OCI-LY1 (cell line): ENCODE results near the gene C14orf39.

Experiments used
- H2AFZ ChIP-seq: fragments of 200-600 bp; sonication (generic), shearing (Covaris generic); 2 replicates; pipeline ENCODE4 v1.6.0; 2014; ENCODE audit warnings: antibody characterized with exemption, mild to moderate bottlenecking, low read length
- H3F3A ChIP-seq: fragments of 200-600 bp; sonication (generic), shearing (Covaris generic); 2 replicates; pipeline ENCODE4 v1.6.0; 2014; ENCODE audit warnings: mild to moderate bottlenecking, antibody characterized with exemption, low read length, moderate library complexity; ENCODE audit not compliant: insufficient read depth
- H3K27ac ChIP-seq: fragments of 200-600 bp; sonication (generic); 2 replicates; pipeline ENCODE4 v1.5.1; 2014; ENCODE audit warnings: low read length, mixed run types, mild to moderate bottlenecking, low read depth; ENCODE audit not compliant: poor library complexity, severe bottlenecking
- H3K27me3 ChIP-seq: fragments of 200-600 bp; sonication (generic); 2 replicates; pipeline ENCODE4 v1.6.0; 2014; ENCODE audit warnings: antibody characterized with exemption, mild to moderate bottlenecking, low read length, moderate library complexity; ENCODE audit not compliant: insufficient read depth
- H3K36me3 ChIP-seq: fragments of 200-600 bp; sonication (generic); 2 replicates; pipeline ENCODE4 v1.6.1; 2014; ENCODE audit warnings: mild to moderate bottlenecking, antibody characterized with exemption, low read length, moderate library complexity, mixed read lengths; ENCODE audit not compliant: insufficient read depth
- H3K4me1 ChIP-seq: fragments of 200-600 bp; sonication (generic); 2 replicates; pipeline ENCODE4 v1.5.1; 2014; ENCODE audit warnings: mild to moderate bottlenecking, low read length, moderate library complexity; ENCODE audit not compliant: insufficient read depth, severe bottlenecking
- H3K4me2 ChIP-seq: fragments of 200-600 bp; sonication (generic), shearing (Covaris generic); 2 replicates; pipeline ENCODE4 v1.6.1; 2014; ENCODE audit warnings: low read length
- H3K4me3 ChIP-seq: fragments of 200-600 bp; sonication (generic); 2 replicates; pipeline ENCODE4 v1.5.1; 2014; ENCODE audit warnings: low read length, low read depth, mild to moderate bottlenecking, mixed read lengths; ENCODE audit not compliant: poor library complexity, severe bottlenecking
- H3K79me2 ChIP-seq: fragments of 200-600 bp; shearing (Covaris generic); 2 replicates; pipeline ENCODE4 v1.6.1; 2016; ENCODE audit warnings: mixed run types, low read length, mixed read lengths; ENCODE audit not compliant: insufficient read depth
- H3K9ac ChIP-seq: fragments of 200-600 bp; sonication (generic), shearing (Covaris generic); 2 replicates; pipeline ENCODE4 v1.6.1; 2014; ENCODE audit warnings: mild to moderate bottlenecking, low read length, mixed read lengths
- H3K9me2 ChIP-seq: fragments of 200-600 bp; sonication (generic), shearing (Covaris generic); 2 replicates; pipeline ENCODE4 v1.6.1; 2014; ENCODE audit warnings: low read depth, mild to moderate bottlenecking, low read length, mixed read lengths
- H3K9me3 ChIP-seq: fragments of 200-600 bp; shearing (Covaris generic); 2 replicates; pipeline ENCODE4 v1.6.1; 2014; ENCODE audit warnings: low read length, mixed read lengths
- H4K20me1 ChIP-seq: fragments of 200-600 bp; sonication (generic), shearing (Covaris generic); 2 replicates; pipeline ENCODE4 v1.6.0; 2016; ENCODE audit warnings: mild to moderate bottlenecking, low read length; ENCODE audit not compliant: insufficient read depth
- EZH2 ChIP-seq: fragments of 200-600 bp; sonication (generic), shearing (Covaris generic); IDR thresholded peaks from 2 replicates; pipeline ENCODE4 v1.8.0; 2017; ENCODE audit warnings: borderline replicate concordance, mixed run types, mild to moderate bottlenecking, antibody characterized with exemption, low read length, moderate library complexity, mixed read lengths
- TF ChIP-seq, protein P1 (sequence below): fragments of 200-600 bp; sonication (generic), shearing (Covaris generic); IDR thresholded peaks from 2 replicates; pipeline ENCODE4 v1.5.1; 2017; ENCODE audit warnings: mild to moderate bottlenecking, antibody characterized with exemption, low read length, moderate library complexity, mixed read lengths

C14orf39 gene

DNA sequence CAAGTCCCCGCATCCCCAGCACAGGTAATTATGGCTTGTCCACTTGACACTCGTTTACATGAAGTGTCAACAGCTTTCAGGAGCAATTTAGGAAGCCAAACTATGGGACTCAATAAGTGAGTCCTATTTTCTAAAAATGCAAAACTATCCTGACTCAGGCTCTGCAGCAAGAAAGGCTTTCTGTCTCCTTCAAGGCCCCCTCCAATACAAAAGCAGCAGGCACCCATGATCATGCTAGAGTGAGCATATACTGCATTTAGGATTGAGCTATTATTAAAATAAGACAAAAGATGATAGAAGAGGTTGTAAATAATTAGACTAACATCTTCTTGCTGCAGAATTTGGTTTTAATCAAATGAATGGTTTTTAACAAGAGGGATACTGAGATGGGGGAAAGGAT, 26.3 kb upstream of the C14orf39 start:
- H3K27me3 ChIP-seq, result no peaks in the 10 kb centered on the region
- TF ChIP-seq, protein P1, sequence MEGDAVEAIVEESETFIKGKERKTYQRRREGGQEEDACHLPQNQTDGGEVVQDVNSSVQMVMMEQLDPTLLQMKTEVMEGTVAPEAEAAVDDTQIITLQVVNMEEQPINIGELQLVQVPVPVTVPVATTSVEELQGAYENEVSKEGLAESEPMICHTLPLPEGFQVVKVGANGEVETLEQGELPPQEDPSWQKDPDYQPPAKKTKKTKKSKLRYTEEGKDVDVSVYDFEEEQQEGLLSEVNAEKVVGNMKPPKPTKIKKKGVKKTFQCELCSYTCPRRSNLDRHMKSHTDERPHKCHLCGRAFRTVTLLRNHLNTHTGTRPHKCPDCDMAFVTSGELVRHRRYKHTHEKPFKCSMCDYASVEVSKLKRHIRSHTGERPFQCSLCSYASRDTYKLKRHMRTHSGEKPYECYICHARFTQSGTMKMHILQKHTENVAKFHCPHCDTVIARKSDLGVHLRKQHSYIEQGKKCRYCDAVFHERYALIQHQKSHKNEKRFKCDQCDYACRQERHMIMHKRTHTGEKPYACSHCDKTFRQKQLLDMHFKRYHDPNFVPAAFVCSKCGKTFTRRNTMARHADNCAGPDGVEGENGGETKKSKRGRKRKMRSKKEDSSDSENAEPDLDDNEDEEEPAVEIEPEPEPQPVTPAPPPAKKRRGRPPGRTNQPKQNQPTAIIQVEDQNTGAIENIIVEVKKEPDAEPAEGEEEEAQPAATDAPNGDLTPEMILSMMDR, result no peak
- no peak for TF ChIP-seq EZH2
- H2AFZ ChIP-seq, result no peak overlapping the region
- peaks cover 5% of the 10 kb centered on the region for H3K4me1 ChIP-seq
- no peaks in the 10 kb centered on the region for H4K20me1 ChIP-seq
- no peaks in the 10 kb centered on the region for H3K79me2 ChIP-seq
- no peaks in the 10 kb centered on the region for H3K9me3 ChIP-seq
- no peak overlapping the region for H3K4me2 ChIP-seq
- H3K36me3 ChIP-seq, result no peaks in the 10 kb centered on the region
- H3K27ac ChIP-seq, result no peak overlapping the region
- H3F3A ChIP-seq, result no peaks in the 10 kb centered on the region
- H3K9ac ChIP-seq, result no peak overlapping the region
- H3K9me2 ChIP-seq, result no peaks in the 10 kb centered on the region
- H3K4me3 ChIP-seq, result no peak overlapping the region

DNA sequence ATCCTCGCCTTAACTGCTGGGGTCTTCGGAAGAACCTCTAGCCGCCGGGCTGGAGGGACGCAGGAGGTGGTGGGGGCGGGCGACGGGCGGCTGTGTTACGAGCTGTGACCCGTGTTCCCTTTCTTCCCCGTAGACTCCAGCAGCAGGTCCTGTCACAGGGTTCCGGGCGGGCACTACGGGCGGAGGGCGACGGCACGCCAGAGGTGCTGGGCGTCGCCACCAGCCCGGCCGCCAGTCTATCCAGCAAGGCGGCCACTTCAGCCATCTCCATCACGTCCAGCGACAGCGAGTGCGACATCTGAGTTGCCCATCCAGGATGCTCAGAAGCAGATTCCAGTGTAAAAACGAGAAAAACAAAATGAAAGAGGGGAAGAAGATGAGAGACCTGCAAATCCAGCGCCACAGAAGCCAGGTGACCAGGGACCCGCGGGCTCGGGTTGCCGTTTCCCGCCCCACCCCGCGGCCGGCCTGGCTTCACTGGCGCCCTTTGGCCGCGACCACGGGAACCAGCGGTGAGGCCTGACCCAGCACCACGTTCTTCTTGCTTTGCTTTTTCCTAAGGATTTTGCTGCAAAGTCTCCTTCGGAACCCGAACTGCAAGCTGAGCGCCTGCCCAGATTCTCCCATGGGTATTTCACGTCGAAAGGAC, 25.2 kb upstream of the C14orf39 start:
- H3K27me3 ChIP-seq, result no peaks in the 10 kb centered on the region
- no peak for TF ChIP-seq EZH2
- TF ChIP-seq, protein P1, result no peak
- H3K9me3 ChIP-seq, result no peaks in the 10 kb centered on the region
- no peaks in the 10 kb centered on the region for H3F3A ChIP-seq
- no peak overlapping the region for H2AFZ ChIP-seq
- no peaks in the 10 kb centered on the region for H3K79me2 ChIP-seq
- H3K4me3 ChIP-seq, result no peak overlapping the region
- H3K9me2 ChIP-seq, result no peaks in the 10 kb centered on the region
- no peak overlapping the region for H3K4me2 ChIP-seq
- H4K20me1 ChIP-seq, result no peaks in the 10 kb centered on the region
- no peak overlapping the region for H3K9ac ChIP-seq
- H3K4me1 ChIP-seq, result peaks cover 5% of the 10 kb centered on the region
- H3K36me3 ChIP-seq, result no peaks in the 10 kb centered on the region
- no peak overlapping the region for H3K27ac ChIP-seq

DNA sequence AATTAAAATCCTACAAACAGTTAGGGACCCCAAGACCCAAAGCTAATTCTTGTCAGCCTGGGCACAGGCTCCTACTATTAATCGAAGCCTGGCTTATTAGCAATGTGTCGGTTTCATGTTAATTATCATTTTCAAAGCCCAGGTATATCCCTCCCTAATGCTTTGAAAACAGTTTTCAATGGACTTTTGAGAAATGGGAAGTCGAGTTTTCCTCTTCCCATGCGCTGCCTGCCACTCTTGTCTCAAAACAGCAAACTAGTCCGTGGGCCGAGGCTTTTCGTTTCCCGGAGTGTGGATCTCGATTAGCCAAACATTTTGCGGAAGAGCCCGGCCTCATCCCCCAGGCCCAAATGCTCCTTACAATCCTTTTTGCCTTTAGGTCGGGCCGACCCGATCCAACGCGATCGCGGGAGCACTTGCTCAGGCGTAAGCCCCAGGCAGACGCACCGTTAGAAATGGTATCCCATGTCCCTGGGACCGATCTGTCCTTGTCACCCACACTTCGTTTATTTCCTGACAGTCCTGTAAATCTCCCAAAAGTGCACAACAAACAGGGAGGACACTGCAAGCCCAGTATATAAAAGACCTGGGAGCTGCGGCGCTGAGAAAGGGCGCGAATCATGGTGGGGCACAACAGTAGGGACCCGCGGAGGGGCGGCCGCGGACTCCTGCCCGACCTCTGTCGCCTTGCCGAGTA, 24.5 kb upstream of the C14orf39 start:
- Histone ChIP-seq H3K9ac (no peak overlapping the region), H3K36me3 (no peaks in the 10 kb centered on the region), H3K27ac (no peak overlapping the region), H3K4me1 (peaks cover 5% of the 10 kb centered on the region), H3K79me2 (no peaks in the 10 kb centered on the region), H3K4me3 (no peak overlapping the region), H4K20me1 (no peaks in the 10 kb centered on the region), H3K27me3 (no peaks in the 10 kb centered on the region; the same call in 1 of the 2 replicates), H3K9me2 (no peaks in the 10 kb centered on the region), H3K4me2 (no peak overlapping the region), H3K9me3 (no peaks in the 10 kb centered on the region), H2AFZ (no peak overlapping the region), H3F3A (no peaks in the 10 kb centered on the region)
- no peak for TF ChIP-seq EZH2
- TF ChIP-seq, protein P1, result no peak
